ENCODE data around the gene CLDN20.
"Not testable (repeated sequence)": the region's sequence is repeated elsewhere in the genome, so short reads cannot be mapped to it uniquely, and the experiment has no call there.

CLDN20 gene

DNA sequence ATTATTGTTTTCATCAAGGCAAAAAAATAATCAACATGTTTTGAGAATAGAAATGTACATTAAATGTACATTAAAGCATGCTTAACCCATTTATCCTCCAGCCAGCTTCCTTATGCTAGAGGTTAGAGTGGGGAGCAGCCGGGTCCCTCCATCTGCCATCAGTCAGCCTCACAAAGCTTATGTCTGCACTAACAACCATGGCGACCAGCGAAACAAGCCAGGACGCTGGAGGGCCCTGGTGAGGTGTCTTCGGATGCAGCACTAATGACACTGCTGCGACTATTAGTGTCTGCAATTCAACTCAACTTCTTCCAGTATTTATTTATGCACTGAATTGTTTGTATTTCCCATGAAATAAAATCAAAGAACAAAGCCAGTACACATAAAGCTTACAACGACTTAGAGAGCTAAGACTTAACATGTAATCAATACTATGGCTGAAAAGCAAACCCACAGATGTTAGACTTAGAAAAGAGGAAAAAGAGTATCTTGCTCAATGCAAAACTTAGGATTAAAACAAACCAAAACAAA is 6.8 kb downstream of the CLDN20 start:
- FAIRE-seq, result no peak

DNA sequence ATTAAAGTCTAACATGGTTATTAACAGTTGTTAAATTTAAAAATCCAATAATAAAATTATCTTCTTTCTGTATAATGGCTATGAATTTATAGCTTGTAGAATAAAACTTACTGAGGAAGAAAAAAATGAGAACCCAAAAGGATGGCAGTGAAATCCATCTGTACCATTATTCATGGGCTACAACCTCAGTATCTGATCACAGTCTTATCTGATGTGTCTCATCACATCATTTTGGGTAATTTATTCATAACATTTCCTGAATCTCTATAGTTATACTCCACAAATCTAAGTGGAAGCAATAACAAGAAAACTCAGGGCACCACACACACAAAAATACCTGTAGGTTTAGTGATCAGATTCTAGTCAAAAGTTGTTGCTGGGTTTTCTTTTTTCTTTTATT is 7.3 kb downstream of the CLDN20 start:
- FAIRE-seq, result no peak

GRCh38 chr6:155272353-155273232 is 8.8 kb downstream of the CLDN20 start:
- FAIRE-seq, result no peak

- no peak for FAIRE-seq
Measured at GRCh38 chr6:155273431-155273830, 9.6 kb downstream of the CLDN20 start.

- no peak for FAIRE-seq
Measured at GRCh38 chr6:155274106-155274505, 10.3 kb downstream of the CLDN20 start.

DNA sequence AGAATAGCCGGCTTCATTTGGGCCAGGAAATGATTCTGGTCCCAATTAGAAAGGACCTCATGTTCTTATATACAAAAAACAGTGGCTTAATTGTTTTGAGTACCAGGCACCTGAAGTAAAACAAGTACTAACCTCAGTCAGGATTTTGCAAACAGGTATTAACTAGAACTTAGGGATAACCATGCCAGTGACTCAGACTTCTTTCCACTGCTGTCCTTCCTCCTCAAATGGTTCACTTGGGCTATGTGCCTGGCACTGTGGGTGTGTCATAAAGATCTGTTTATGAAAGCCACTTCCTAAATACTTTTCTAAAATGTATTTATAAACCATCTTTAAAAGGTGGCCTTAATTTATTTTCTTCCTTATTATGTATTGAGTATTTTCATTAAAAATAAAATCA is 10.7 kb downstream of the CLDN20 start:
- no peak for FAIRE-seq

DNA sequence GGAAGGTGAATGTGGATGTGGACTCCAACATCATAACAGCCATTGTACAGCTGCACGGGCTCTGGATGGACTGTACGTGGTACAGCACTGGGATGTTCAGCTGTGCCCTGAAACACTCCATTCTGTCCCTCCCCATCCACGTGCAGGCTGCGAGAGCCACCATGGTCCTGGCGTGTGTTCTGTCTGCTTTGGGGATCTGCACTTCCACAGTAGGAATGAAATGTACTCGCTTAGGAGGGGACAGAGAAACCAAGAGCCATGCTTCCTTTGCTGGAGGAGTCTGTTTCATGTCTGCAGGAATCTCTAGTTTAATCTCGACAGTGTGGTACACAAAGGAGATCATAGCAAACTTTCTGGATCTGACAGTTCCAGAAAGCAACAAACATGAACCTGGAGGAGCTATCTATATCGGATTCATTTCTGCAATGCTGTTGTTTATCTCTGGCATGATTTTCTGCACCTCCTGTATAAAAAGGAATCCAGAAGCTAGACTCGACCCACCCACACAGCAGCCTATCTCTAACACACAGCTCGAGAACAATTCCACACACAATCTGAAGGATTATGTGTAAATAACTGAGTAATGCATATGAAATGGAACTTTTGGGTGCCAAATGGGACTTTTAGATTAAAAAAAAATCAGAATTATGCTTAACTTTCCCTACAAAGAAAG is 12.1 kb downstream of the CLDN20 start:
- FAIRE-seq, result no peak

GRCh38 chr6:155276638-155277037 is 12.8 kb downstream of the CLDN20 start:
- no peak for FAIRE-seq

DNA sequence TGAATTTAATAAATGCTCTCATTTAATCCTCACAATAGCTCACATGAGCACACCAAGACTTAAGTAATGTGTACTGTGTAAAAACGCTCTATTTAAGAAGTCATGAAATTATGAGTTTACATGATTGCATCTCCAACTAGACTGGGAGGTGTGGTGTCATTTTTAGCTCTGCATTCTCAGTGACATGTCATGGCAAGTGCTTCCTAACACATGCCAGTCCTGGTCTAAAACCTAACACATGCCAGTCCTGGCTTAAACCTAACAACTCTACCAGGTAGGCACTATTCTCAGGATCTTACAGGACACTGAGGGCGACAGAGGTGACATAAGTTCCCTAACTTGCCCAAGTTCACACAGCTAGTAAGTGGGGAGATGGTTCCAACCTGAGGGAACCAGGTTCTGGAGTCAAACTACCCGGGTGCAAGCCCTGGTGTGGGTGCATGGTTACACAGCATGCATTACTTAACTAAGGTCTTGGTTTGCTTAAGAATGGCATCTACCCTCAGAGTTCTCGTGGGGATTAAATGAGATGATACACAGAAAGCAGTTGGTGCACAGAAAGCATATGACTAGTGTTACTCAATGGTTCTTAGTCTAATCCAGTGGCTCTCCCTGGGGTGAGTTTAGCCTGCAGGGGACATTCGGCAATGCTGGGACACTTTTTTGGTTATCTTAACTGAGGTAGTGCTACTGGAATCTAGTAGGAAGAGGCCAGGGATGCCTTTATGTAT is 14.7 kb downstream of the CLDN20 start:
- no peak for FAIRE-seq

DNA sequence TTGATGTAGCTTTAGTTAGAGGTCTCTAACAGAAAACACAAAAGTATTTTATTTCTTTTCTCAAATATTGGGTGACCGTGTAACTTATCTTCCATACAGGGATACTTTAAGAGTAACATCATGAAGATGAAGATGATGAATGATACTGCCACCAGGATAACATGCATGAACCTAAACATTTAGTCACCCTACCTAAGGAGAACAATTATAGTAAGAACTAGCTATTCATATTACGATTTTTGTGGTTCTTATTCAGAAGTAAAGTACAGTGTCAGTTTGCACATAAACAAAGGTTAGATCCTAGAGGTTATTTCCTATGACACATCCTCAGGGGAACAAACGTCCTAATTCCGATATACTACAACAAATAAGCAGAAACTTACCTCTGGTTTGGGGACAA is 21.0 kb downstream of the CLDN20 start:
- no peak for FAIRE-seq

DNA sequence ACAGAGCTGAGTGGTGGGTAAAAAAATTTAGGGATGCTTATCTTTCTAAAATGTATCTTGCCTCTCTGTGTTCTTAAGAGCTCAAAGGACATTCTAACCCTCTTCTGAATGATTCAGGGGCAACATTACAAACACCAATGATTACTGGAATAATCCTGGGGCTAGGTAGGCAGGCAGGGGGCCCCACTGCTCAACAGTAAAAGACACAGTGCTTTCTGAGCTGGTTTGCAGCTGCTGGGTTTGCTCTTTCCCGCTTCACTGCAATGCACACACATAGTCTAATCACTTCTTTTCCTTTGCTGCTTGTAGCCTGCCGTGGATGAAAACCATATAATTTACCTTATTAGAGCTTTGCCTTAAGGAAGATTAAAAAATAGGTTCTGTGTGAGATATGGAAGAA is 23.9 kb downstream of the CLDN20 start:
- no peak for FAIRE-seq

DNA sequence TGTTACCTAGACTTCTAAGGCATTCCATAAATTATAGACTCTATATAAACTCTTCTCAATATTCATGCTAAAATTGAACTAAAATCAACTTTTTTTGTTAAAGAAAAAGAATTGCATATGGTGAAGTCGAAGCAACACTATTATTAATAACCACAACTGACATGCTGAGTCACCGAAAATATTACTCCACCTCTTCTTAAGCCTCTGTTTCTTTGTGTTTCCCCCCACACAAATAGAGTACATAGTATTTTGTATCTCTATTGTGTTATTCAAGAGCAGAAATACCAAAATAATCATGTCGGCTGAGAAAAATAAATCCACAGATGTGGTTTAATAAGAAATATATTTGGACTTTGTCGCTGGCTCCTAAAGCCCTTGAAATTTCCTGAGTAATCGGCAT is 26.7 kb downstream of the CLDN20 start:
- FAIRE-seq, result no peak

DNA sequence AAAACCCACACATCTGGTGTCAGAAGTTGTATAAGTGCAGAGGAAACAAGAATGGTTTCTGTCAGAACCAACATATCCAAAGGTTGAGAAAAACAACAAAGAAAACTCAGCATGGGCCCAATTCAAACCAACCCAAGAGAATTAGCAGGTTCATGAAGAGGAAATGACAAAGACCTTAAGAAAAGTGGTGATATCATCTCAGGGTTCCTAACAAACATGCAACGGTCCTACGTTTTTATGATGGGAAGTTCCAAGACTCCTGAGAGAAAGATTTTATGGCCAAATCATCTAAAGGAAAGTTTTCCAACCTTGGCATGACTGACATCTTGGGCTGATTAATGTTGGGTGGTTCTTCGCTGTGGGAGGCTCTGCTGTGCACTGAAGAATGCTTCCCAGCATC is 27.5 kb downstream of the CLDN20 start:
- no peak for FAIRE-seq

DNA sequence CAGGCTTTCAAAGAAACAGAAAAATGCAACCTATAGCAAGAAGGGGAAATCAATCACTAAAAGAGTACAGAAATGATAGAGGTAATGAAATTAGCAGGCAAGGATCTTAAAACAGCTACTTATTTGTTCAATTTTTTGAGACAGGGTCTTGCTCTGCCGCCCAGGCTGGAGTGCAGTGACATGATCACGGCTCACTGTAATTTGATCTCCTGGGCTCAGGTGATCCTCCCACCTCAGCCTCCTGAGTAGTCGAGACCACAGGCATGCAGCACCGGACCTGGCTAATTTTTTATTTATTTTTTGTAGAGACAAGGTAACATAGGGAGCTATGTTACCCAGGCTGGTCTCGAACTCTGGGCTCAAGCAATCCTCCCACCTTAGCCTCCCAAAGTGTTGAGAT is 28.9 kb downstream of the CLDN20 start:
- no peak for FAIRE-seq

- no peak for FAIRE-seq
Measured at GRCh38 chr6:155297669-155298068, 33.9 kb downstream of the CLDN20 start.

DNA sequence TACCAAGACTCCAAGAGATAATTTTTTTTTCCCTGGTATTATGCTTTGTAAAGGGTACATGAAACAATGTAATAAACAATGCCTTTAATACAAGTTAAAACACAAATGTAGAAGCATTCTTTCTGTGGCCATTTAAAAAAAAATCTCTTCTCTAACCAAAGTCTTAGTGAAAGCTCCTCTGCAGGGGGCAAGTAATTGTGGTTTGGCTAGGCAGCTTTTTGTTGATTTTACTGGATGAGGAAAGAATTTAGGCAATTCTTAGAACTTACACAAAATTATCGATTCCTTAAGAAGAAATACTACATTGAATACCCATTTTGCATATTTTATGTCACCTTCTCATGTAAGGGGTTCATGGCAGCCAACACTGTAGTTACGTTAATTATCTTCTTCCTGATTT is 38.1 kb downstream of the CLDN20 start:
- FAIRE-seq, result no peak

DNA sequence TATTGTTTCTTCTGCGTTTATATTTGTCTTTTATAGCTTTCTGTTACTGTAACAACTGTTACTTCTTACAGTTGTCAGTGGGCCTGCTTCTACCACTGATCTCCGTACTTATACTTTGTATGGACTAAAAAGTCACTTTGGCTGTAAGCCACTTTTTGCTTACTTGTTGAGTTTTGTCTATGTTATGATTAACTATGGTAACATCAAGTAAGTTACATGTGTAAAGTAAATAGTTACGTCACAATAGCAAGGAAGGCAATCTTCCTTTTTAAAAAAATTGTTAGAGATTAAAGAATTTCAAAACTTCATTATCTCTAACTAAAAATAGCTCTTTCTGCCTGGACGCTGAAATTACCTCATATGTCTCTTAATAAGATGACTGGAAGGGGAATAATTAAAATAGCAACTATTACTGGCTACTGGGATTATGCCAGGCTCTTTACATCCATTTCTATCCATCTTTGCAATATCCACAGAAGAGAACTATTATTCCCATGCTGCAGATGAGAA is 39.6 kb downstream of the CLDN20 start:
- FAIRE-seq, result no peak

DNA sequence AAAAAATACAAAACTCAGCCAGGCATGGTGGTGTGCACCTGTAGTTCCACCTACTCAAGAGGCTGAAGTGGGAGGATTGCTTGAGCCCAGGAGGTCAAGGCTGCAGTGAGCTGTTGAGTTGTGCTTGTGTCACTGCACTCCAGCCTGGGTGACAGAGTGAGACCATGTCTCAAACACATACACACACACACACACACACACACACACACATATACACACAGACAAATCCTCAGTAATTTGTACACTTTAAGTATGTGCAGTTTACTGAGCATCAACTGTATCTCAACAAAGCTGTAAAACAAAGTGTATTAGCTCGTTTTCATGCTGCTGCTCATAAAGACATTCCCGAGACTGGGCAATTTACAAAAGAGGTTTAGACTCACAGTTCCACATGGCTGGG is 43.1 kb downstream of the CLDN20 start:
- no peak for FAIRE-seq

DNA sequence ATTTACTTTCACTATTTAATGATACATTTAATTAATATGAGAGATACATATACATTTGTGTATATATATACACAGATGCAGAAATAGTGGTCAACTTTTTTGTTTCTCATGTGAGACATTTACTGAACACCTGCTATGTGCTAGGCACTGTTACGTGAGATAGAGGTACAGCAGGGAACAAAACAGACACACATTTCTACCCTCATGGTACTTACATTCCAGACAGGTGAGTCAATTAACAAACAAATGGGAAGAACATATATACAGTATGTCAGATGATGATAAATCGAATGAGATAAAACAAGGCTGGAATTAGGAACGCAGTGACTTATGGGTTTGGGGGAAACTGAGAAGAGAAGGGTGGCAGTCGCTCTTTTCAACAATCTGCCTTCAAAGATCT is 45.3 kb downstream of the CLDN20 start:
- no peak for FAIRE-seq

- no peak for FAIRE-seq
Measured at GRCh38 chr6:155310596-155310995, 46.8 kb downstream of the CLDN20 start.

GRCh38 chr6:155311086-155311485 is 47.3 kb downstream of the CLDN20 start:
- FAIRE-seq, result peak; percentile 54

DNA sequence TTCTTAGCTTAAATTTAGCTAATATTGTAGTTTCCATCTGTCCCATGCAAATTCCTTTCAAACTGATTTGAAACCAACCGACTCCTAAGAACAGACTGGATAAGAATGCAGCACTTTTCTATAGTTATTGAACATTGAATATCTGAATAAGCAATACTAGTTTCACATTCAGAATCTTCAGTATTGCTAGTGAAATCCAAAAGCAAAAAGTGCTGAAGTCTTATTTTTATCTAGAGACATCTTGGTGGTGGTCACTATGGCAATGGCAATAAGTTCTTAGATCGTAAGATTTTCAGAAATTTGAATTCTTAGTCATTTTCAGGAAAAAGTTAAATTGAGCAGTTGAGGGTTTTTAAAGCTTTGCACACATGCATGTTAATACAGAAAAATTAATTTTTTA is 47.8 kb downstream of the CLDN20 start:
- no peak for FAIRE-seq

- FAIRE-seq, result not testable (repeated sequence)
Measured at GRCh38 chr6:155312950-155313349, 49.1 kb downstream of the CLDN20 start.

All from A204.1 (cell line).